Activated naive CD4-positive, alpha-beta T cell treated with anti-CD3 and anti-CD28 coated beads, Interleukin-2, amount 10 ng/mL, durations not matched to agents 7 days and 5 days (primary cell): ENCODE results near the gene TBC1D10B.
"Not testable (repeated sequence)": the region's sequence is repeated elsewhere in the genome, so short reads cannot be mapped to it uniquely, and the experiment has no call there.

Experiments
- CTCF ChIA-PET: fragments of 350-600 bp; sonication (Branson Sonifier 250); formaldehyde crosslinking; loops from one replicate; lab custom pipeline; 2021; ENCODE audit warnings: antibody characterized with exemption; lab: Charles Lee
- DNase-seq: peaks from one replicate; pipeline ENCODE4 v3.0.0-alpha.2; 2020
- H3K27ac Mint-ChIP-seq: one replicate; pipeline ENCODE4 v1.8.0; 2021; ENCODE audit warnings: mild to moderate bottlenecking, moderate library complexity, mixed read lengths
- H3K27me3 Mint-ChIP-seq: one replicate; pipeline ENCODE4 v1.8.0; 2021; ENCODE audit warnings: mild to moderate bottlenecking, mixed read lengths
- H3K36me3 Mint-ChIP-seq: one replicate; pipeline ENCODE4 v1.8.0; 2021; ENCODE audit warnings: mixed read lengths
- H3K4me1 Mint-ChIP-seq: one replicate; pipeline ENCODE4 v1.8.0; 2021; ENCODE audit warnings: mixed read lengths
- H3K4me3 Mint-ChIP-seq: one replicate; pipeline ENCODE4 v1.8.0; 2021; ENCODE audit warnings: mild to moderate bottlenecking, moderate library complexity, mixed read lengths
- H3K9me3 Mint-ChIP-seq: one replicate; pipeline ENCODE4 v1.8.0; 2021; ENCODE audit warnings: mixed read lengths

Gene TBC1D10B

DNA sequence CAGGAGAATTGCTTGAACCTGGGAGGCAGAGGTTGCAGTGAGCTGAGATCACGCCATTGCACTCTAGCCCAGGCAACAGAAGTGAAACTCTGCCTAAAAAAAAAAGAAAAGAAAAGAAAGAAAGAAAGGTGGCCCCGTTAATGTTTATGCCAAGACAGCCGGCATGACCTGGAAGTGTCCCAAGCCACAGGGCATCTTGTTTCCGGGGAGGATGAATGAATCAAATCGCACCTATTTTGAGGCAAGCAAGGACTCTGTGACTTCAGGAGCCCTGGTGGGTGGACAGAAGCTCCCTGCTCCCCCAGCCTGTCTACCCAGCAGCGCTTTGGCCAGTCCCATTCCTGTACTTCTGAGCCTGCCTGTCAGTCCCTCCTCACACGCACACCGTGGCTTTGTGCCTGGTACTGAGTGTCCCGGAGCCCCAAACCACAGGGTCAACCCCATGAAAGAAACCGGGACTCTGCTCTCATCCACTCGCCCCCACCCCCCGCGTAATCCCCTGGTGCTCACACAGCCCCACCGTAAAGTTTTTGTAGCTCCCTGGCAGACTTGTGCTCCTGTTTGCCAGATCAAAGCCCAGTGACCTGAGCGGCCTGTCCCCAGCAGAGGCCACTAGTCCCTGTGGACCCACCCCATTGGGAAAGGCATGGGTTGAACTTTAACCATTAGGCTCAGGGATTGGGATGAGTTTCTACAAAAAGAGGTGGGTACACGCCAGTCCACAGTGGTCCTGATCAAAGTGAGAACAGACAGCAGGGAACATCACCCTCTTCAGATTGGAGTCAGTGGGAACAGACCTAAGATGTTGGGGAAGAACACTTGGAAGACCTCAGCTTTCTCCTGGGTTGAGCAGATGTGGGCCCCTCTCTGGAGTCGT lies 34.5 kb downstream of the TBC1D10B start:
- H3K36me3 Mint-ChIP-seq, result no peaks in the 10 kb centered on the region
- no peaks in the 10 kb centered on the region for H3K27me3 Mint-ChIP-seq
- CTCF ChIA-PET, result interaction anchor here (1.4 to 1.8 kb wide), 2 partner anchors 35 to 244 kb away, joined by 4 to 5 read pairs; partner anchors contain the start of genes TBC1D10B and TBX6
- H3K9me3 Mint-ChIP-seq, result no peaks in the 10 kb centered on the region
- H3K27ac Mint-ChIP-seq, result peak overlapping the region; percentile 93
- peaks cover 27% of the 10 kb centered on the region for H3K4me1 Mint-ChIP-seq
- peak; percentile 56 for DNase-seq
- peak overlapping the region; percentile 77 for H3K4me3 Mint-ChIP-seq

DNA sequence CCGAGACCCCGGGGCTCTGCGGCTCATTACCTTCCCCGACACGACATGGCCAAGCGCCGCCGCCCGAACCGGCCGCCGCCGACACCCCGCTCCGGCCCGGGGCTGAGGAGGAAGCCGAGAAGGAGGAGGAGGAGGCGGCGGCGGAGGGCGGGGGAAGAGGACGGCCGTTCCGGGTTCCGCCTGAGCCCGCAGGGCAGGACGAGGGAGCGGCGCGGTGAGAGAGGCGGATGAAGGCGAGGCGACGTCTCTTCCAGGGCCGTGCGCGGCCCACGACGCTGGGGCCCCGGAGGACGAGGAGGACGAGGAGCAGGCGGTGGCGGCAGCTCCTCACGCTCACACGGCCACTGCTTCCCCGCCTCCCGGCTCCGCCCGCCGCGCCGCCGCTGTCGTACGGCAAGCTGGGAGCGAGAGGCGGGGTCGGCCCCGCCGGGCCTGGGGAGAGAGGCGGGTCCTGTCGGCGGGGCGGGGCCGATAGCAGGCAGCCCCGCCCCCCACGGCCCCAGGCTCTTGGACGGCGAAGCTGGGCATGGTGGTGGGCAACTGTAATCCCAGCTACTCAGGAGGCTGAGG lies 35.2 kb downstream of the TBC1D10B start:
- Mint-ChIP-seq H3K27ac (peak overlapping the region; percentile 93), H3K4me1 (peaks cover 26% of the 10 kb centered on the region), H3K4me3 (peak overlapping the region; percentile 77)
- not testable (repeated sequence) for H3K27me3 Mint-ChIP-seq, H3K9me3 Mint-ChIP-seq, H3K36me3 Mint-ChIP-seq
- peak; percentile 89 for DNase-seq
- CTCF ChIA-PET, result interaction anchor here (1.4 to 1.8 kb wide), 2 partner anchors 36 to 243 kb away, joined by 4 to 5 read pairs; partner anchors contain the start of genes TBC1D10B and TBX6

DNA sequence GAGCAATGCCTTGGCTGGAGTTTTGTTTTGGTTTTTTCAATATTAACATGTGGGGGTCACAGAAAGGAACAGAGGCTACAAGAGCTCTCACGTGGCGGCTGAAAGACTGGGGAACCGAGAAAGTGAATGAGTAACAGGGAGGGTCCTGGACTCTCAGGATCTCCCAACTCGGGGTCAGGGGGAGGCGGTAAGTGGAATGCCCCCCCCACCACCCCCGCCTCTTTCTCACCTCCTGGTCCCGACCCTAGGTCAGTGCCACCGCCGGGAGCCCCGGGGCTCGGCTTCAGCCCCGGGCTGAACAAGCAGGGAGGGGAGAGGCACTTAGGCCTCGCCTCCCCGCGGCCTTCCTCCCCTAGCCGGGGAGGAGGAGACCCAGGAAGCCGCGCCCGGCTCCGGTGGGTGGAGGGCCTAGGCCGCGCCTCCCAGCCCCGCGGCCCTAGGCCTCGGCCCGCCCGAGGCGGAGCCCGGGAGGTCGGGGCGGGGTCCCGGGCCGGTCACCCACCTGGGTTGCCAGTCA lies 35.8 kb downstream of the TBC1D10B start:
- Mint-ChIP-seq H3K4me1 (peaks cover 25% of the 10 kb centered on the region), H3K4me3 (peak overlapping the region; percentile 90), H3K27ac (peak overlapping the region; percentile 93)
- not testable (repeated sequence) for H3K9me3 Mint-ChIP-seq, H3K27me3 Mint-ChIP-seq, H3K36me3 Mint-ChIP-seq
- peak; percentile 92 for DNase-seq
- CTCF ChIA-PET, result interaction anchor here (1.4 to 1.8 kb wide), 2 partner anchors 36 to 243 kb away, joined by 4 to 5 read pairs; partner anchors contain the start of genes TBC1D10B and TBX6

DNA sequence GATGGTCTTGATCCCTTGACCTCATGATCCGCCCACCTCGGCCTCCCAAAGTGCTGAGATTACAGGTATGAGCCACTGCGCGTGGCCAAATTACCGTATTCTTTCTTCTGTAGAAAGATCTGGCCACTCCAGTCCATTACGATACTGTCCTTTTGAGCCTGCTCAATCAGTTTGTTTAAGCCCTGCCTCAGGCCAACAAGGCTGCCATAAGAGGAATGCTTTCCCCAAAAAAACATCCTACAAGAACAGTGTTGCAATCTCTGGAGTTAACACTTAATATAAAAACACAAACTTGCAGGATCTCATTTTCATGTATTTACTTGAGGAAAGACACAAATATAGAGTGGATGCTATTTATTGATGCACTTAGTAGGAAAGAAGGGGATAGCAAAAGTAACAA lies 46.1 kb downstream of the TBC1D10B start:
- H3K4me1 Mint-ChIP-seq, result peaks cover 17% of the 10 kb centered on the region
- not testable (repeated sequence) for H3K4me3 Mint-ChIP-seq, H3K27ac Mint-ChIP-seq

GRCh38 chr16:30318647-30319046 lies 51.6 kb downstream of the TBC1D10B start:
- H3K27me3 Mint-ChIP-seq, H3K4me3 Mint-ChIP-seq, DNase-seq, H3K4me1 Mint-ChIP-seq, H3K9me3 Mint-ChIP-seq, H3K27ac Mint-ChIP-seq, H3K36me3 Mint-ChIP-seq: not testable (repeated sequence)
- CTCF ChIA-PET, result interaction anchor here (0.6 kb wide), 1 partner anchor 295 kb away, joined by 4 read pairs; no protein-coding TSS in a partner anchor

More for the DNA sequence above, 46.1 kb downstream of the TBC1D10B start:
- CTCF ChIA-PET, DNase-seq, H3K36me3 Mint-ChIP-seq, H3K27me3 Mint-ChIP-seq, H3K9me3 Mint-ChIP-seq: not testable (repeated sequence)

GRCh38 chr16:30310937-30311336 lies 59.4 kb downstream of the TBC1D10B start:
- H3K4me3 Mint-ChIP-seq, H3K9me3 Mint-ChIP-seq, H3K36me3 Mint-ChIP-seq, DNase-seq, H3K27ac Mint-ChIP-seq, H3K27me3 Mint-ChIP-seq, CTCF ChIA-PET: not testable (repeated sequence)
- peaks cover 21% of the 10 kb centered on the region for H3K4me1 Mint-ChIP-seq

- H3K4me3 Mint-ChIP-seq, H3K9me3 Mint-ChIP-seq, CTCF ChIA-PET, H3K27me3 Mint-ChIP-seq, DNase-seq, H3K36me3 Mint-ChIP-seq: not testable (repeated sequence)
- peaks cover 18% of the 10 kb centered on the region for H3K4me1 Mint-ChIP-seq
- H3K27ac Mint-ChIP-seq, result peak overlapping the region; percentile 73
Measured at GRCh38 chr16:30309255-30309654, 61.0 kb downstream of the TBC1D10B start.
